HG03439 (cell line): ENCODE results near the gene CALCR.

Experiments used
- ATAC-seq: cut with Tn5 transposase; IDR thresholded peaks from one replicate; pipeline ENCODE4 v1.9.1; 2021; ENCODE audit warnings: mild to moderate bottlenecking, moderate library complexity; ENCODE audit not compliant: unreplicated experiment

Gene CALCR

GRCh38 chr7:93461350-93461749, 113.2 kb downstream of the CALCR start:
- no peak for ATAC-seq

- no peak for ATAC-seq
Observed at GRCh38 chr7:93453262-93453661, 121.3 kb downstream of the CALCR start.

GRCh38 chr7:93448176-93448575, 126.3 kb downstream of the CALCR start:
- no peak for ATAC-seq

- no peak for ATAC-seq
Observed at GRCh38 chr7:93447509-93447908, 127.0 kb downstream of the CALCR start.

GRCh38 chr7:93442478-93443224, 131.9 kb downstream of the CALCR start:
- no peak for ATAC-seq

GRCh38 chr7:93435791-93436190, 138.7 kb downstream of the CALCR start:
- ATAC-seq, result no peak

- no peak for ATAC-seq
Observed at GRCh38 chr7:93432130-93432529, 142.4 kb downstream of the CALCR start.

- ATAC-seq, result no peak
Observed at GRCh38 chr7:93430917-93431588, 143.5 kb downstream of the CALCR start.

- no peak for ATAC-seq
Observed at GRCh38 chr7:93429563-93429962, 145.0 kb downstream of the CALCR start.

- ATAC-seq, result no peak
Observed at GRCh38 chr7:93427107-93427506, 147.4 kb downstream of the CALCR start.

GRCh38 chr7:93426155-93426696, 148.3 kb downstream of the CALCR start:
- ATAC-seq, result no peak

GRCh38 chr7:93414574-93414973, 159.9 kb downstream of the CALCR start:
- no peak for ATAC-seq

GRCh38 chr7:93409324-93409723, 165.2 kb downstream of the CALCR start:
- ATAC-seq, result no peak

GRCh38 chr7:93407239-93407638, 167.3 kb downstream of the CALCR start:
- no peak for ATAC-seq

GRCh38 chr7:93402944-93403343, 171.6 kb downstream of the CALCR start:
- ATAC-seq, result no peak

- ATAC-seq, result no peak
Observed at GRCh38 chr7:93399642-93400041, 174.9 kb downstream of the CALCR start.

GRCh38 chr7:93392984-93393383, 181.5 kb downstream of the CALCR start:
- no peak for ATAC-seq

- no peak for ATAC-seq
Observed at GRCh38 chr7:93390660-93391059, 183.9 kb downstream of the CALCR start.

- ATAC-seq, result no peak
Observed at GRCh38 chr7:93382362-93382761, 192.2 kb downstream of the CALCR start.

- ATAC-seq, result peak; percentile 60
Observed at GRCh38 chr7:93378131-93378760, 196.3 kb downstream of the CALCR start.

GRCh38 chr7:93375603-93376002, 198.9 kb downstream of the CALCR start:
- no peak for ATAC-seq
